ENCODE measurements around the gene ARF6.

Gene ARF6

DNA sequence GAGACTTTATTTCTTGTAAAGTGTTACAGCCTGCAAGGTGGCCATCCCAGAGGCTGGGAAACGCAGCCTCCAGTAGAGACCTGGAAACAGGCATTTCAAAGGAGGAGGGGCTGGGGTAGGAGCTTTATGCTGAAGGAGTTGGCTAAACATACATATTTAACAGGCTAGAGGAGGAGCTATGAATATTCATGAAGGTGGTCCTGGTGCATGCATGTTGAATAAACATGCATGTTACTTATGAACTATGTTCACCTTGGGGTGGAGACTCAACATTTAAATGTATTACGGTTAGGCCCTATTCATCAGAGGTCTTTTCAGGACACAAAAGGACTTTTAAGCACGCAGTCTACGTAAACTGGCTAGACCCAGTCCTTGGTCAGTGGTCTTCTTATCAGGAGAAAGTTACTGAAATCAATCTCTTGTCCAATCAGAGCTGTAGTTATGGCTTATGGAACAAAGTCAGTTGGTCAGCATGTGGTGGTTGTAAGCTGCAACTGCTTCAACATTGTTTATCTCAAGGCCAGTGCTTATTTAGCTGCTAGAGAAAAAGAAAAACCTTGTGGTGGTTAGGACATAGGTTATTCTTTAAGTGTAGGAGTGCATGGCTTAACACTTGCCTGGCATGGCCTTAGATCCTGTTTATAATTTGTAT is 11.4 kb upstream of the ARF6 start:
- Histone ChIP-seq H3K4me3 (ENCODE audit: low read length) (no peak overlapping the region), H3K36me3 (replicated peaks; ENCODE audit: low read depth, low read length) (no peaks in the 10 kb centered on the region), H2AFZ (ENCODE audit: low read depth, low read length) (no peak overlapping the region), H3K27me3 (ENCODE audit: low read depth, low read length) (no peaks in the 10 kb centered on the region), H4K20me1 (ENCODE audit: insufficient read depth, low read length) (no peaks in the 10 kb centered on the region), H3K79me2 (ENCODE audit: low read length) (no peaks in the 10 kb centered on the region), H3K9me3 (ENCODE audit: insufficient read depth, low read length) (no peaks in the 10 kb centered on the region), H3K27ac (ENCODE audit: low read length) (no peak overlapping the region), H3K4me2 (ENCODE audit: low read length) (no peak overlapping the region), H3K4me1 (ENCODE audit: low read length) (peaks cover 22% of the 10 kb centered on the region), H3K9ac (ENCODE audit: low read length) (no peak overlapping the region)
- TF ChIP-seq, protein P1, sequence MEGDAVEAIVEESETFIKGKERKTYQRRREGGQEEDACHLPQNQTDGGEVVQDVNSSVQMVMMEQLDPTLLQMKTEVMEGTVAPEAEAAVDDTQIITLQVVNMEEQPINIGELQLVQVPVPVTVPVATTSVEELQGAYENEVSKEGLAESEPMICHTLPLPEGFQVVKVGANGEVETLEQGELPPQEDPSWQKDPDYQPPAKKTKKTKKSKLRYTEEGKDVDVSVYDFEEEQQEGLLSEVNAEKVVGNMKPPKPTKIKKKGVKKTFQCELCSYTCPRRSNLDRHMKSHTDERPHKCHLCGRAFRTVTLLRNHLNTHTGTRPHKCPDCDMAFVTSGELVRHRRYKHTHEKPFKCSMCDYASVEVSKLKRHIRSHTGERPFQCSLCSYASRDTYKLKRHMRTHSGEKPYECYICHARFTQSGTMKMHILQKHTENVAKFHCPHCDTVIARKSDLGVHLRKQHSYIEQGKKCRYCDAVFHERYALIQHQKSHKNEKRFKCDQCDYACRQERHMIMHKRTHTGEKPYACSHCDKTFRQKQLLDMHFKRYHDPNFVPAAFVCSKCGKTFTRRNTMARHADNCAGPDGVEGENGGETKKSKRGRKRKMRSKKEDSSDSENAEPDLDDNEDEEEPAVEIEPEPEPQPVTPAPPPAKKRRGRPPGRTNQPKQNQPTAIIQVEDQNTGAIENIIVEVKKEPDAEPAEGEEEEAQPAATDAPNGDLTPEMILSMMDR (IDR thresholded peaks at IDR 0.05; ENCODE audit: low read depth, low read length) = no peak
- TF ChIP-seq EZH2phosphoT487 (IDR thresholded peaks at IDR 0.05; ENCODE audit: low read depth) = no peak

DNA sequence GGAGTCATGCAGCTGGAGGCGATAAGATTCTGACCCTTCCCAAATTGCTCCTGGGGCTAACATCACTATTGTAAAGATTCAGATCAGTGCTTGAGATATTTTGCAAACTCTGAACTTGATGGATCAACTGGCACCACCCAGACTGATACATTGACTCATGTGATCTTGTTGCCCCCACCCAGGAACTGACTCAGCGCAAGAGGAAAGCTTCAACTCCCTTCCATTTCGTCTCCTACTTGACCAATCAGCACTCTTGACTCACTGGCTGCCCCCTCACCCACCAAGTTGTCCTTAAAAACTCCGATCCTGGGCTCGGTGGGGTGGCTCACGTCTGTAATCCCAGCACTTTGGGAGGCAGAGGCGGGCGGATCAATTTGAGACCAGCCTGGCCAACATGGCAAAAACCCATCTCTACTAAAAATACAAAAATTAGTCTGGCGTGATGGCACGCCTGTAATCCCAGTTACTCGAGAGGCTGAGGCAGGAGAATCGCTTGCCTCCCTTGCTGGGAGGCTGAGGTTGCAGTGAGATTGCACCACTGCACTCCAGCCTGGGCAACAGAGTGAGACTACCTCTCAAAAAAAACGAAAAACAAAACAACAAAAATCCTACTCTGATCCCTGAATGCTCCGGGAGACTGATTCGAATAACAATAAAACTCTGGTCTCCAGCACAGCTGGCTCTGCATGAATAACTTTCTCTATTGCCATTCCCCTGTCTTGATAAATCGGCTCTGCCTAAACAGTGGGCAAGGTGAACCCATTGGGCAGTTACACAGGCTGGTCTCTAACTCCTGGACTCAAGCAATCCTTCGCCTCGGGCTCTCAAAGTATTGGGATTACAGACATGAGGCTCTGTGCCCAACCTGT is 9.8 kb upstream of the ARF6 start:
- Histone ChIP-seq H3K4me1 (ENCODE audit: low read length) (peaks cover 27% of the 10 kb centered on the region), H3K4me2 (ENCODE audit: low read length) (no peak overlapping the region), H3K36me3 (replicated peaks; ENCODE audit: low read depth, low read length) (no peaks in the 10 kb centered on the region), H3K27ac (ENCODE audit: low read length) (no peak overlapping the region), H3K27me3 (ENCODE audit: low read depth, low read length) (no peaks in the 10 kb centered on the region), H3K79me2 (ENCODE audit: low read length) (no peaks in the 10 kb centered on the region), H4K20me1 (ENCODE audit: insufficient read depth, low read length) (no peaks in the 10 kb centered on the region), H3K4me3 (ENCODE audit: low read length) (no peak overlapping the region), H3K9ac (ENCODE audit: low read length) (no peak overlapping the region), H3K9me3 (ENCODE audit: insufficient read depth, low read length) (no peaks in the 10 kb centered on the region), H2AFZ (ENCODE audit: low read depth, low read length) (no peak overlapping the region)
- TF ChIP-seq, protein P1 (IDR thresholded peaks at IDR 0.05; ENCODE audit: low read depth, low read length) = no peak
- no peak for TF ChIP-seq EZH2phosphoT487 (IDR thresholded peaks at IDR 0.05; ENCODE audit: low read depth)

DNA sequence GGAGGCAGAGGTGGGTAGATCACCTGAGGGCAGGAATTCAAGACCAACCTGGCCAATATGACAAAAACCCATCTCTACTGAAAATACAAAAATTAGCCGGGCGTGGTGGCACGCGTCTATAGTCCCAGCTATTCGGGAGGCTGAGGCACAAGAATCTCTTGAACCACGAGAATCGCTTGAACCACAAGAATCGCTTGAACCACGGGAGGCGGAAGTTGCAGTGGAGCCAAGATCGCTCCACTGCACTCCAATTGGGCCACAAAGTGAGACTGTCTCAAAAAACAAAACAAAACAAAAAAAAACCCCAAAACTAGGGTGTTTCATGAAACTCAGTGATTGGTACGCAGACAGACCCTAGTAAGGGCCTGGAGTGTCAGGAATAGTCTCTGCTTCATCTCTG is 6.4 kb upstream of the ARF6 start:
- peak overlapping the region; percentile 4; the same call in 1 of the 2 replicates for H3K9ac ChIP-seq (ENCODE audit: low read length)
- H3K4me2 ChIP-seq (ENCODE audit: low read length) = peak overlapping the region; percentile 40
- peak overlapping the region; percentile 26 for H3K4me3 ChIP-seq (ENCODE audit: low read length)
- peak overlapping the region; percentile 74 for H2AFZ ChIP-seq (ENCODE audit: low read depth, low read length)
- H3K27ac ChIP-seq (ENCODE audit: low read length) = no peak overlapping the region
- H4K20me1 ChIP-seq (ENCODE audit: insufficient read depth, low read length) = no peaks in the 10 kb centered on the region
- no peaks in the 10 kb centered on the region for H3K36me3 ChIP-seq (replicated peaks; ENCODE audit: low read depth, low read length)
- no peaks in the 10 kb centered on the region for H3K27me3 ChIP-seq (ENCODE audit: low read depth, low read length)
- no peaks in the 10 kb centered on the region for H3K9me3 ChIP-seq (ENCODE audit: insufficient read depth, low read length)
- H3K4me1 ChIP-seq (ENCODE audit: low read length) = peaks cover 12% of the 10 kb centered on the region
- H3K79me2 ChIP-seq (ENCODE audit: low read length) = peaks cover 3% of the 10 kb centered on the region; the same call in 1 of the 2 replicates
- TF ChIP-seq, protein P1 (IDR thresholded peaks at IDR 0.05; ENCODE audit: low read depth, low read length) = no peak
- TF ChIP-seq EZH2phosphoT487 (IDR thresholded peaks at IDR 0.05; ENCODE audit: low read depth) = no peak

DNA sequence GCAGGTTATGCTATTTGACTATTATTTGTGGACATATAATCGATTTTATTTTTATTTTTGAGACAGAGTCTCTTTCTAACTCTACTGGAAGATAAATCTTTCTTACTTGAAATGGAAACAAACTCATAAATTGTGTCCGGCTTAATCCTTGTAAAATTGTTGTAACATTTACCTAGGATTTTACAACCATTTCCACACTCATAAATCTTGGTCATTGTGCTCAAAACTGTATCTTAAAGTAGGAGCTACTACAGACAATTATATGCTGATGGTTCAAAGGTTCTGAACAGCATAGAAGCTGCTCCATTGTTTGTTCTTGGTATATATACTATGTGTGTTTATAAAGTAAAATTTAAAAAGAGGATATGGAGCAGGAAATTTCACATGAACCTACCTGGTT is 4.6 kb upstream of the ARF6 start:
- H3K4me2 ChIP-seq (ENCODE audit: low read length) = no peak overlapping the region
- no peak overlapping the region for H3K9ac ChIP-seq (ENCODE audit: low read length)
- no peak for TF ChIP-seq EZH2phosphoT487 (IDR thresholded peaks at IDR 0.05; ENCODE audit: low read depth)
- TF ChIP-seq, protein P1 (IDR thresholded peaks at IDR 0.05; ENCODE audit: low read depth, low read length) = no peak
- H3K4me3 ChIP-seq (ENCODE audit: low read length) = no peak overlapping the region
- no peak overlapping the region for H3K27ac ChIP-seq (ENCODE audit: low read length)
- no peaks in the 10 kb centered on the region for H4K20me1 ChIP-seq (ENCODE audit: insufficient read depth, low read length)
- peaks cover 13% of the 10 kb centered on the region for H3K79me2 ChIP-seq (ENCODE audit: low read length)
- no peaks in the 10 kb centered on the region for H3K27me3 ChIP-seq (ENCODE audit: low read depth, low read length)
- no peaks in the 10 kb centered on the region for H3K9me3 ChIP-seq (ENCODE audit: insufficient read depth, low read length)
- peaks cover 16% of the 10 kb centered on the region for H3K4me1 ChIP-seq (ENCODE audit: low read length)
- no peak overlapping the region for H2AFZ ChIP-seq (ENCODE audit: low read depth, low read length)
- no peaks in the 10 kb centered on the region for H3K36me3 ChIP-seq (replicated peaks; ENCODE audit: low read depth, low read length)
